ENCODE data around the gene METAP1.
"Not testable (repeated sequence)": the region's sequence is repeated elsewhere in the genome, so short reads cannot be mapped to it uniquely, and the experiment has no call there.

METAP1 gene

DNA sequence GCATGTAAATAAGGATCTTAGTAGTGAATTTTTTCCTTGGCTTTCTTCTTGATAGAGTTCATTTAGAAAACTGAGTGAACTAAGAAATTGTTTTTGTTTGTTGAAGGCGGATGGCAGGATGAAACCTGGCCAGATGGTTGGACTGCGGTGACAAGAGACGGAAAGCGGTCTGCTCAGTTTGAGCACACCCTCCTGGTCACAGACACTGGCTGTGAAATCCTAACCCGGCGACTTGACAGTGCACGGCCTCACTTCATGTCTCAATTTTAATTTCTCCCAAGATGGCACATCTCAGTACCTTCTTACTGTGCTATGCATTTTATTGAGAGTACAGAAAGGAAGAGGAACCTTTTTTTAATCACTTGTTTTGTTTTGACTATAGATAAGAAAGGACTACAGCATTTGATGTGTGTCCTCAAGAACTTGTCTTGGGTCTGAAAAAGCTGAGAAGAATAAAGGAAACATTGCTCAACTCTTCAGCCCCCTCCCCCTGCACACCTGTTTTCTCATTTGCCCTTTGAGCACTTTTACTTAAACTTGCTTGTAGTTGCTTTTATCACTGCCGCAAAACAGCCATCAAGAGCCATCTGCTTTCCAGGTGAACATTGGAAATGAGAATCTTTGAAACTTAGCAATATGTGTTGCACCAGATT is 65.7 kb downstream of the METAP1 start:
- no peak for DNase-seq

- DNase-seq, result no peak
Observed at GRCh38 chr4:99062120-99062519, 66.6 kb downstream of the METAP1 start.

GRCh38 chr4:99065521-99065920 is 70.0 kb downstream of the METAP1 start:
- DNase-seq, result not testable (repeated sequence)

- no peak for DNase-seq
Observed at GRCh38 chr4:99067617-99068016, 72.1 kb downstream of the METAP1 start.

DNA sequence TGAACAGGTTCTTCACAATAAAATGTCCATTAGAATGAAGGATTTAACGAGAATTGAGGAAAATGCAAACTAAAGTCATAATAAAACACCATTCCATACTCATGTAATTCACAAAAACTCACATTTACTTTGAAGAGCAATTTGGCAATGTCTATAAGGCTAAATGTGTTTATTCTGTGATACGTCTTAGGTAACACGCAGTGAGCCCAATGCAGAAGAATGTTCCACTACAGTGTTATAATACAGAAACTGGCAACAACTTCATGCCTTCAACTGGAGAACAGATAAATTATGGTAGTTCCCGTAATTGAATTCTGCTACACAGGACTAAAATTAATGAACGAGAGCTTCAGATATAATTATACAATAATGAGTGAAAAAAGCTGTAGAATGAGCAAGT is 75.6 kb downstream of the METAP1 start:
- DNase-seq, result no peak

- no peak for DNase-seq
Observed at GRCh38 chr4:99074816-99075215, 79.3 kb downstream of the METAP1 start.

DNA sequence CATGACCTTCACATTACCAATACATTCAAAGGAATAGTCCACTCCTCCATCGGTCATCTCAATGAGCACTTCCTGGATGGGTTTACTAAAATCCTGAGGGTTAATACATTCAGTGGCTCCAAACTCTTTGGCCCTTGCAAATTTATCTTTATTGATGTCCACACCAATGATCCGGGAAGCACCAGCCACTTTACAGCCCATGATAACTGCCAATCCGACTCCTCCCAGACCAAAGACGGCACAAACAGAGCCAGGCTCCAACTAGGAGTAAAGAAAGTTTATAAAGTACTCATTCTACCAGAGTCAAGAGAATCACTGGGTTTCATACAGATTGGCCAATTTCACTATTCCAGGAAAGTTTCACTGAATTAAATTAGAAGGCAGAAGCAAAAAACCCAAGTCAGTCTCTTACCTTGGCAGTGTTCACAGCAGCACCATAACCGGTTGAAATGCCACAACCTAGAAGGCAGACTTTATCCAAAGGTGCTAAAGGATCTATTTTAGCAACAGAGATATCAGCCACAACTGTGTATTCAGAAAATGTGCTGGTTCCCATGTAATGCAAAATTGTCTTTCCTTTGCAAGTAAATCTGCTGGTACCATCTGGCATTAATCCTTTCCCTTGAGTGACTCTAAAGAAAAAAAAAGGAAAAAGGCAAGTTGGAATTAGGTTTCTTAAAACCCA is 80.9 kb downstream of the METAP1 start:
- no peak for DNase-seq

DNA sequence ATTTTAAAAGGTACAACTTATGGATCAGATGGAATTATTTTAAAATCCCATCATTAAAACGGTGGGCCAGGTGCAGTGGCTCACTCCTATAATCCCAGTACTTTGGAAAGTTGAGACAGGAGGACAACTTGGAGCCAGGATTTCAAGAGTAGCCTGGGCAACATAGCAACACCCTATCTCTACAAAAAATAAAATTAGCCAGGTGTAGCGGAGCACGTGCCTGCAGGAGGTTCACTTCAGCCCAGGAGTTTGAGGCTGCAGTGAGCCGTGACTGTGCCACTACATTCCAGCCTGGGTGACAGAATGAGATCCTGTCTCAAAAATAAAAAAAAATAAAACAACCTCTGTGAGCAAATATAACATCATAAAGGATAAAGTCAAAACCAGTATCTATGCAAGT is 81.7 kb downstream of the METAP1 start:
- DNase-seq, result no peak

DNA sequence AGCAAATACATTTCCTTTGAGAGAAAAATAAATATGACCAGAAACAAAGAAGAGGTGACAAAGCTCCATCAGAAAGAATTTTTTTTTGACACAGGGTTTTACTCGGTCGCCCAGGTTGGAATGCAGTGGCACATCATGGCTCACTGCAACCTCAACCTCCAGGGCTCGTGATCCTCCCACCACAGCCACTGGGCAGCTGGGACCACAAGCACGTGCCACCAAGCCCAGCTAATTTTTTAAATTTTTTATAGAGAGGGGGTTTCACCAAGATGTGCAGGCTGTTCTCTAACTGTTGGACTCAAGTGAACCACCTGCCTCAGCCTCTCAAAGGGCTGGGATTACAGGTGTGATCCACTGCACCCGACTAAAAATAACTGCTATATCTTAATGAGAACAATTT is 82.8 kb downstream of the METAP1 start:
- no peak for DNase-seq

DNA sequence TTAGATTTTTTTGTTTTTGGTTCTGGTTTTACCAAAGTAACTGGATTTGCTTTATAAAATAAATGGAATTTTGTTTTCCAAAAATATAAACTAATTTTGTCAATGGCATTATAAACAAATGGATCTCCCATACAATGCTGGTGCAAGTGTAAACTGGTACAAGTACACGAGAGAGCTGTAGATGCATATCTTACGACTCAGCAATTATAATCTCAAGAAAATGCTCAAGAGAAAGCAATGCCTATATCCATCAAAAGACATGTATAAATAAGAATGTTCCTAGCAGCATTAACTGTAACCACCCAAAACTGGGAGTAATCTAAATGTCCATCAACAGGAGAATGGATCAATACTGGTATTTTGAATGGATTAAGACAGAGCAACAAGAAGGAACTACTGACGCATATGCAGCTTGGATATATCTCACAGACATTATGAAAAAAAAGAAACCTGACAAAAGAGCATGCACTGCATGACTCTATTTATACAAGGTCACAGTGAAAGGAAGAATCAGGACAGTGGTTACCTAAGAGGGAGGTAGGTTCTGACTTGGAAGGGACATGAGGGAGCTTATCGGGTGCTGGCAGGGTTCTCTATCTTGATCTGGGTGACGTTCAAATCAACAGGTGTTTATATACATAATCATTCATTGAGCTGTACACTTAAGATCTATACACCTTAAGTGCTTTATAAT is 83.6 kb downstream of the METAP1 start:
- DNase-seq, result no peak

DNA sequence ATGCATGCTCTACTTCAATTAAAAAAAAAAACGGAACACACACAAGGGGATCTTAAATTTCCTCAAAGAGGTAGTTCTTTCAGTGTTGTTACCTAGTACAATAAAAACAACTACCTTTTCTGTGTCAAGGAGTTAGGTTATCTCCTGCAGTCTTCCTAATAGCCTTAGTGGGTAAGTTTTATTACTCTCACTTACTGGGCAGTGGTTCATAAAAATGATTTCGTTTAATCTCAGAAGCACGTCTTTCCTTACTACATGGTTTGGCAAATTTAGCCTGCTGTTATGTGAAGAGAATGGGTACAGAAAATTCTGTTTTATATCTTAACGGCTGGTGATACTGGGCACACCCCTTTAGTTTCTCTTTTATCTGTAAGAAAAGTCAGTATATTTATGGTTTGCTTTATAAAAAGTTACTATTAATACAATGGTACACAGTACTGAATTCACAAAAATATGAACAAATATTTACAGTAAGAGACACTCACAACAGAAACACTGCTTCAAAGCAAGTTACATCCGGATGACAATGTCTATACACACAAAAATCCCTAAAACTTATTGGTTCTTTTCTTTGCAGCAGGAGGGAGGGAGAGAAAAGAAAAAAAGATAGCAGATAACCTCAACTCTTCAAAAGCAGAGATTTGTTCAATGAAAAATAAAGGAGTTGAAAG is 84.2 kb downstream of the METAP1 start:
- no peak for DNase-seq

DNA sequence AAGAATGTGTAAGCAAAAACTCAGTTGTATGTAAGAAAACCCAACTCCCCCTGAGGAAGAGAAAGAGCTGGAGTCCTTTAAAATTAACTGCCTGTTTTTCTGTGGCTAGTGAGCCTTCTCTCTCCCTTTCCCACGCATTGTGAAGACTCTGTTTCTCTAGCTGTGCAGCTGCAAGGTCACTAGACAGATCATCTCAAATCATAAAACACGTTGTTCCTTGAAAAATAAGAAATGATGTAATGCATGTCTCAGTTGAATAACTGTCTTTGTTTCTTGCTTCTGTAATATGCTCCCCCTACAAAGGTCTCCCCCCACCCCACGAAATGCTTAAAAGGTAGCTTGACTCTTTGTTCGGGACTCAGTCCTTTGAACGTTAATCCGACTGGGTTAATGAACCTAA is 85.3 kb downstream of the METAP1 start:
- not testable (repeated sequence) for DNase-seq

DNA sequence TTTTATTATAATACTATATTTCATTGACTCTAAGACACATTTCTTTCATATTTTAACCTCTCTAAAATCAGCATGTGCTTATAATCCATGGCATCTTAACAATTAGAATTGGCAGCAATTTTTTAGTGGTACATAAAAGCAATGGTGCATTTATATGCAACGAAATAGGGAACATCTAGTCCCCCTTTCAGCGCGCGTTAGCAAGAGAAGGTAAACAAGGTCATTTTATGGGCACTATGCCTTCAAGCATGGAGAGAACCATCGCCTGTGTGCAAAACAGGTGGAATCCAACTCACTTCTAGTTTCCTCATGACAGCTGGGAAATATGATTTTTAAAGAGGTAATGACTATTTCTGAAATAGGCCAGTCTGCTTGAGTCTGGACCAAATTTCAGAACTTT is 86.7 kb downstream of the METAP1 start:
- no peak for DNase-seq

DNA sequence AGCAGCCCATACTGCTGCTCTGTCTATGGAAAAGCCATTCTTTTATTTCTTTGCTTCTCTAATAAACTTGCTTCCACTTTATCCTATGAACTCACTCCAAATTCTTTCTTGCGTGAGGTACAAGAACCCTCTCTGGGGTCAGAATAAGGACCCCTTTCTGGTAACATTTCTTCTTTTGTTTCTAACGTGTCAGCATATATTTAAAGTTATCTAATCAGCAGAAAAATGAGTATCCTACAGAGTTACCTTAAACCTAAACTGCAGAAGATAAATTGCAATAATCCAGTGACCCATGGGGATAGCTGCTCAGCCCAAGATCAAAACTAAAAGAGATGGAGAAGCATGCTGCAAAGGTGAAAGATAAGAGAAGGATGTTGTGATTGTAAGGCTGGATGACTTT is 89.1 kb downstream of the METAP1 start:
- DNase-seq, result no peak

DNA sequence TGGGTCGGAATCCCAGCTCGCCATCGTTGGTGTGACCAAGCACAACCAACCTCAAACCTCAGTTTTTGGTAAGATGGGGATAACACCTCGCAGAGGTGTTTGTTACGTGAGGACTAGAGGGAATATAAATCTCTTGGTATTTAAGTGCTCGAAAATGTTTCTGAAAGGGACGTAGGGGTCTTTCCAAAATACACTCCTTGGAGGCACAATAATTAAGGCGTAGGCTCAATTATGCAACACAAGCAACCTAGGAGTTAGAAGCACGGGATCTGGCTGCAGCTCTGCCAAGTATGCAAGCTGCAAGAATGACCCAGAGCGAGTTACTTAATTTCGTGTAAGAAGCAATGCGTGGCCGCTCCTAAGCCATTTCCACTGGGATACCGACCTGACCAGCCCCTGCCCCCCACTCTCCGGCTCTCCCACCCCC is 92.5 kb downstream of the METAP1 start:
- DNase-seq, result no peak

DNA sequence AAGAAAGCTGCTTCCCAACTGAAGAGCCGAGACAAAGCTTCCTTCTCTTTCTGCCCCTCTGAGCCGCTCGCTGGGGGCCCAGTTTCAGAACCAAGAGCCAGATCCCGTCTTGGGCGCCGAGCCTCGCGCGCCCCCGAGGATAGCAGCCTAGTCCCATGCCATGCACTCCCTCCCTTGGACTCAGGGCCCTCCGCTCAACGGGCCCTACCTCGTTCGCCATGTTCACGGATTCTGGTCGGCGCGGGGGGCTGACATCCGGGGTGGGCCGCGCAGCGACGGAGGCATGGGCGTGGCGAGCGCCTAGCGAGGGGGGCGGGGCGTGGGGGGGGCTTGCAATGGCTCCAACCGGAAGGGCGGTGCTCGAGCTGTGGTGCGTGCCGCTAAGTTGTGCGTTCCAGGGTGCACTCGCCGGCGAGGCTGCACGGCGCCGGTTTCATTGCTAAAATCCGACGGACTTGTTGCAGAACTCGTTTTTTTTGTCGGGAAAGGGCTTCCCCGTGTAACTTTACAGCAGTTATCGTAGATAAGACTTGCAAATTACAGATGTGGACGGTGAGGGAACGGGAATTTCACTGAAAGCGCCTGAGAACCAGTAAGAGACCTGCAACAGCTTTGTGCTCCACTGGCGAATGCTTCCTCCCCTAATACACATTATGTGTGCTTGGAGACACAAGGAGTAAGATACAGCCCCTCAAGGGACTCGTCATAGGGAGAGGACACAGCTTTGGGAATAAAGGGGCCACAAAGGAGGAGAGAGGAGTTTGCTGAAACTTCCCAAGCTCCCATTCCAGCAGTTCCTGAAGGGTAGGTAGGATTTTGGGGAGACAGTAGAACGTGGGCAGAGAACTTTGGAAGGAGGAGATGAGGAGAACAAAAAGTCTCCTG is 93.2 kb downstream of the METAP1 start, which contains the start of gene ADH5:
ADH5 (minus strand) TSS at position 308 of the 885 bp plus-strand sequence; CDS start at position 220, 88 bp downstream.
- no peak for DNase-seq

DNA sequence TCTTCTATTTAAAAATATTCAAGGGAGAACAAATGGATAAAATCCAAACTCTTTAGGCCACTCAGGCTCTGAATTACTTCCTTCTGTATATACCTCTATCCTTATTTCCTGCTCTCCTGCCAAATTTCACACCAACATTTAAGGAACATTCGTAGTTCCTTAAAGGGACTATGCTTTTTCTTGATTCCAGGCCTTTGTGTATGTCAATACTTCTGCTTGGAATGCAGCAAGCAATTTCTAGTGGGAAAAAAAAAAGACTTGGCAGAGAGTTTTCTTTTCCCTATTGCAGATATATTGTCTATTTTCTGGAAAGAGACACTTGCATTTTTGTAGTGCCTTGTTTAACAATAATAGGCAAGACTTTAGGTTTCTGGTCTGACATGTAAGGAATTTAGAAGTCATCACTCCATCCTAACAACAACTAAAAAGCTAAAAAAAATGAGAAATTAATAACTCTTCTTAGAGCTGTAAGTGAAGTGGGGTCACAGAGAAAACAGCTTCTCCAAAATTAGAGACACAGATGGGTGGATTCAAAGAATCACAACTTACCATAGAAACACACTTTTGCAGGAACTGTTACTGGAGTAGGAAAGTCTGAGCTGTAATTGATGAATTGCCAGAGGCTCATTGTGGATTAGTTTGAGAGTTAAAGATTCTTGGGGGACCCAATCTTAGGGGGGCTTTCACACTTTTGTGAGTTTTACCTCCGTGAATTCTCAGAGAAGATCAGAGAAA is 95.1 kb downstream of the METAP1 start:
- no peak for DNase-seq

DNA sequence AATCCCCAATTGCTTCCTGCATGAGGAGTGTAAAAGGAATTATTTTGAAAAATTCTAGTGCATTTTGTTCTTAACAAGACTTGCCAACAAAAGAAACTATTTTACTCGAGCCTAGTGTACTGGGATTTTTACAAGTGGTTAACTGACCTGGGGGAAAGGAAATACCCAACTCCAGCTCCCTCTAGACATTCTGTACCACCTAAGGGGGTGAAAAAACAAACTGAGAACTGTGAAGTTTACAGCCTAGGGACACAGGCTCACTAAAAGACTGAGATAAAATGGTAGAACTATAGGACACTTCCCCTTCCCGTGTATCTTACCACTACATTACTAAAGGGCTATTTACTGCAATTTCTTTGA is 95.7 kb downstream of the METAP1 start:
- DNase-seq, result no peak

DNA sequence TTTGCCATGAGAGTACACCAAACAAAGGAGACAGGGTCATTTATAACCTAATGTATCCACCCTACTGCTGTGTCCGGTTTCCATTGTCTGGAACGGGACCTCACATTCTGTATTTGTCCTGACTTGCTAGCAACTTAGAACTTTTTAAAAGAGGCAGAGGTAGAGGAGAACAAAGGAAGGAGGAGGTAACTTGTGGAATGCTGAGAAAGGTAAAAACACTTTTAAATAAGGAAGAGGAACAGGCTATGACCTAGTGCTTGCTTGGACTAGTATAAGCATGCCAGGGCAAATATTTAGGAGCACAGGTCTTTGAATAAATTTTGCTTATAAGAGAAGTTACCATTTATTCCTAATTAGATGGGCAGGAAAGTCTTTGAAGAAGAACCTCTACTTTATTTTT is 96.3 kb downstream of the METAP1 start:
- DNase-seq, result not testable (repeated sequence)

- DNase-seq, result no peak
Observed at GRCh38 chr4:99099311-99099710, 103.8 kb downstream of the METAP1 start.

DNA sequence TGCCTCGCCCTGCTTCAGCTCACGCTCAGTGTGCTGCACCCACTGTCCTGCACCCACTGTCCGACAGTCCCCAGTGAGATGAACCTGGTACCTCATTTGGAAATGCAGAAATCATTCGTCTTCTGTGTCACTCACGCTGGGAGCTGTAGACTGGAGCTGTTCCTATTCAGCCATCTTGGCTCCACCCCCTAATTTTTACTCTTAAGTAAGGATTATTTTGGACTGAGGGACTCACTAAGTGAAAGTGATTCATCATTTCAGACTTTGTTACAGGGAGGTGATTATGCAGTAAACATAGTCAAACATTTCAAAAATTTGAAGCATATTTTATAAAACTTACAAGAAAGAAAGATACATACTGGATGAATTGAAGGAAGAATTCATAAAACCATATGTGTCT is 104.3 kb downstream of the METAP1 start:
- not testable (repeated sequence) for DNase-seq

GRCh38 chr4:99100876-99101275 is 105.4 kb downstream of the METAP1 start:
- DNase-seq, result no peak
